B cell (primary cell): ENCODE data around the gene ARMC5. TPM values are rescaled to one million over a fixed set of nuclear protein-coding genes. Genes with fewer than 3 reads are reported as not detected.

ENCODE experiments used
- ATAC-seq: fragments of 200-7000 bp; cut with Tn5 transposase; one replicate; pipeline ENCODE4 v1.10.0; 2021; ENCODE audit warnings: low read depth, mild to moderate bottlenecking, moderate number of reproducible peaks, moderate library complexity
- CTCF ChIA-PET: fragments of 350-600 bp; sonication (Branson Sonifier 250); formaldehyde crosslinking; loops from one replicate; lab custom pipeline; 2021; ENCODE audit warnings: antibody characterized with exemption, inconsistent platforms; lab: Charles Lee
- POLR2A ChIA-PET: fragments of 350-600 bp; sonication (Branson Sonifier 250); formaldehyde crosslinking; loops from one replicate; lab custom pipeline; 2021; ENCODE audit warnings: antibody characterized with exemption; lab: Charles Lee
- DNase-seq: peaks from one replicate; pipeline ENCODE4 v3.0.0; 2013
- H2AFZ ChIP-seq: 2 replicates; pipeline ENCODE4 v1.6.1; 2012; ENCODE audit warnings: mild to moderate bottlenecking, low read depth, low read length; ENCODE audit not compliant: insufficient read depth, poor library complexity, severe bottlenecking
- H3K27ac ChIP-seq, 2 donors: 1 replicate in 1 of 2; 2 replicates in 1 of 2; pipeline ENCODE4 v1.5.1; 2012 to 2013; ENCODE audit warnings: low read length in 2 of 2, mild to moderate bottlenecking in 2 of 2, moderate library complexity in 1 of 2
- H3K27me3 ChIP-seq, 4 experiments: fragments of 200-600 bp in 1 of 4; sonication (generic) in 1 of 4; replicated peaks in 1 of 4; 1 replicate in 2 of 4; 2 replicates in 2 of 4; pipeline versions ENCODE4 v1.6.1 to v1.7.0; 2013 to 2016; ENCODE audit warnings: low read length in 3 of 4, mild to moderate bottlenecking in 2 of 4, mixed read lengths in 1 of 4, moderate library complexity in 1 of 4; ENCODE audit not compliant: insufficient read depth in 4 of 4, control insufficient read depth in 3 of 4; ENCODE audit errors: control extremely low read depth in 1 of 4
- H3K36me3 ChIP-seq, 2 experiments: replicated peaks in 1 of 2; 1 replicate in 1 of 2; 2 replicates in 1 of 2; pipeline versions ENCODE4 v1.6.1 to v1.7.1; 2013; ENCODE audit warnings: low read length in 1 of 2; ENCODE audit not compliant: insufficient read depth in 2 of 2, control insufficient read depth in 1 of 2; ENCODE audit errors: control extremely low read depth in 1 of 2, extremely low read depth in 1 of 2
- H3K4me1 ChIP-seq, 2 donors: fragments of 200-600 bp in 1 of 2; sonication (generic) in 1 of 2; 1 replicate in 1 of 2; 2 replicates in 1 of 2; pipeline versions ENCODE4 v1.5.1 to v1.6.1; 2013 to 2017; ENCODE audit warnings: low read length in 2 of 2; ENCODE audit not compliant: control insufficient read depth in 2 of 2, insufficient read depth in 2 of 2
- H3K4me2 ChIP-seq: replicated peaks from 2 replicates; pipeline ENCODE3; 2012; ENCODE audit warnings: mild to moderate bottlenecking, low read depth, low read length; ENCODE audit not compliant: poor library complexity, severe bottlenecking
- H3K4me3 ChIP-seq, 5 experiments: fragments of 200-600 bp in 1 of 5; sonication (generic) in 1 of 5; 1 replicate in 3 of 5; 2 replicates in 2 of 5; pipeline versions ENCODE4 v1.5.1 to v1.7.0; 2011 to 2016; ENCODE audit warnings: low read length in 4 of 5, mild to moderate bottlenecking in 4 of 5, low read depth in 2 of 5, control low read depth in 1 of 5, moderate library complexity in 1 of 5; ENCODE audit not compliant: insufficient read depth in 1 of 5; ENCODE audit errors: control extremely low read depth in 1 of 5, extremely low read depth in 1 of 5
- H3K79me2 ChIP-seq: fragments of 200-600 bp; sonication (generic); one replicate; pipeline ENCODE4 v1.6.0; 2016; ENCODE audit warnings: low read length; ENCODE audit not compliant: control insufficient read depth, insufficient read depth
- H3K9ac ChIP-seq: fragments of 200-600 bp; sonication (generic); 2 replicates; pipeline ENCODE4 v1.6.1; 2017; ENCODE audit warnings: mild to moderate bottlenecking, low read length, moderate library complexity
- H3K9me3 ChIP-seq, 3 donors: one replicate each; pipeline versions ENCODE4 v1.6.1 to v1.7.1; 2013; ENCODE audit warnings: low read length in 2 of 3; ENCODE audit not compliant: control insufficient read depth in 2 of 3, insufficient read depth in 1 of 3; ENCODE audit errors: control extremely low read depth in 1 of 3
- H4K20me1 ChIP-seq: 2 replicates; pipeline ENCODE4 v1.6.0; 2012; ENCODE audit warnings: mild to moderate bottlenecking, low read length; ENCODE audit not compliant: insufficient read depth, control insufficient read depth, poor library complexity, severe bottlenecking
- H3K27ac Mint-ChIP-seq: one replicate; pipeline ENCODE4 v1.8.0; 2021; ENCODE audit warnings: mixed read lengths
- H3K27me3 Mint-ChIP-seq: one replicate; pipeline ENCODE4 v1.8.0; 2021; ENCODE audit warnings: mixed read lengths
- H3K4me1 Mint-ChIP-seq: one replicate; pipeline ENCODE4 v1.8.0; 2021; ENCODE audit warnings: mixed read lengths
- H3K4me3 Mint-ChIP-seq: one replicate; pipeline ENCODE4 v1.8.0; 2021; ENCODE audit warnings: mixed read lengths
- H3K9me3 Mint-ChIP-seq: one replicate; pipeline ENCODE4 v1.8.0; 2022; ENCODE audit warnings: mixed read lengths; ENCODE audit not compliant: insufficient read depth
- EZH2 ChIP-seq: IDR thresholded peaks from 2 replicates; pipeline ENCODE4 v1.6.1; 2012; ENCODE audit warnings: borderline replicate concordance, low read depth, mild to moderate bottlenecking, moderate library complexity, low read length; ENCODE audit not compliant: insufficient read depth, poor library complexity, severe bottlenecking
- WGBS: methylation state at CpG from one replicate; pipeline ENCODE4 v1.1.5; 2013; ENCODE audit warnings: missing lambda C conversion rate; ENCODE audit not compliant: insufficient coverage; 5-methylcytosine and 5-hydroxymethylcytosine counted together
- intact Hi-C: fragments of 100-400 bp; cut with micrococcal nuclease; formaldehyde crosslinking; loops from one replicate; pipeline ENCODE4 v1.10.0; 2022
- polyA plus RNA-seq: library from polyadenylated mRNA; depleted of rRNA; stranded (reverse); fragments of >200 nt; gene quantifications from 2 replicates; pipeline ENCODE4 v1.2.3, GENCODE V29; 2012
- total RNA-seq, 2 donors: library from RNA; stranded (reverse); fragments of 120-200 nt in 1 of 2; gene quantifications; 1 replicate in 1 of 2; 2 replicates in 1 of 2; pipeline versions ENCODE4 v1.2.3 to v1.2.4, GENCODE V29; 2013 to 2022
- TF ChIP-seq, protein P1 (sequence below): fragments of 200-600 bp; IDR thresholded peaks from one replicate; pipeline ENCODE4 v1.8.0; 2022; ENCODE audit warnings: antibody characterized with exemption, mild to moderate bottlenecking

The ARMC5 gene
- total and polyA plus RNA-seq, 2 donors (not counting 1 experiment from before 2014, with no cell fraction given) = 11.7 to 15.4 TPM

DNA sequence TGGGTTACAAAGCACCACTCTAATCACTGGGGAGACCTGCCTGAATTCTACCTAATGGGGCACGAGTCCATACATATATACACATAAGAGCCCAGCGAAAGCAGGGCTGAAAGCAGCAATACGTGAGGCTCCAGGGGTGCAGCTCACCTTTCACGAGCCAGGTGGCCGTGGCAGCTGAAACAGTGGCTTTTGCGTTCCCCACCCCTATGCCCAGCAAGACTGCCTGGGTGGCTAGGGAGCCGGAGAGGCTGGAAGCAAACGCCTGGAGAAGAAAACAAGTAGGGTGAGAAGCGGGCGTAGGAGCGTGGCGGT, 48.3 kb downstream of the ARMC5 start:
- 5% methylated on average over 9 of the region's 12 CpGs for WGBS
- Mint-ChIP-seq H3K27me3 (no peaks in the 10 kb centered on the region), H3K27ac (peak overlapping the region; percentile 95), H3K9me3 (no peaks in the 10 kb centered on the region), H3K4me1 (peaks cover 43% of the 10 kb centered on the region), H3K4me3 (peak overlapping the region; percentile 92)
- Histone ChIP-seq H4K20me1 (no peaks in the 10 kb centered on the region), H3K27me3 (no peaks in the 10 kb centered on the region), H3K9me3 (no peaks in the 10 kb centered on the region), H3K4me1 (peaks cover 32 to 33% of the 10 kb centered on the region in 2 donors), H3K79me2 (peaks cover 18% of the 10 kb centered on the region), H3K27ac (peak overlapping the region; percentile 80 to 88), H3K4me3 (peak overlapping the region; percentile 36 to 95 (median 87)), H3K9ac (peak overlapping the region; percentile 84), H3K4me2 (peak overlapping the region; percentile 90), H3K36me3 (peaks cover 0 to 3% of the 10 kb centered on the region in 2 experiments), H2AFZ (peak overlapping the region; percentile 85)
- ChIA-PET POLR2A (interaction anchor here (1.0 kb wide), 2 partner anchors 9 to 48 kb away, joined by 3 to 5 read pairs; partner anchors contain the start of gene ARMC5), CTCF (interaction anchor here (1.0 to 1.4 kb wide), 2 partner anchors 47 to 328 kb away, joined by 3 to 7 read pairs; partner anchors contain the start of gene FUS)
- no peak for DNase-seq
- ATAC-seq = no peak
- intact Hi-C loops = no loop called here
- no peak for TF ChIP-seq EZH2
- TF ChIP-seq, protein P1, sequence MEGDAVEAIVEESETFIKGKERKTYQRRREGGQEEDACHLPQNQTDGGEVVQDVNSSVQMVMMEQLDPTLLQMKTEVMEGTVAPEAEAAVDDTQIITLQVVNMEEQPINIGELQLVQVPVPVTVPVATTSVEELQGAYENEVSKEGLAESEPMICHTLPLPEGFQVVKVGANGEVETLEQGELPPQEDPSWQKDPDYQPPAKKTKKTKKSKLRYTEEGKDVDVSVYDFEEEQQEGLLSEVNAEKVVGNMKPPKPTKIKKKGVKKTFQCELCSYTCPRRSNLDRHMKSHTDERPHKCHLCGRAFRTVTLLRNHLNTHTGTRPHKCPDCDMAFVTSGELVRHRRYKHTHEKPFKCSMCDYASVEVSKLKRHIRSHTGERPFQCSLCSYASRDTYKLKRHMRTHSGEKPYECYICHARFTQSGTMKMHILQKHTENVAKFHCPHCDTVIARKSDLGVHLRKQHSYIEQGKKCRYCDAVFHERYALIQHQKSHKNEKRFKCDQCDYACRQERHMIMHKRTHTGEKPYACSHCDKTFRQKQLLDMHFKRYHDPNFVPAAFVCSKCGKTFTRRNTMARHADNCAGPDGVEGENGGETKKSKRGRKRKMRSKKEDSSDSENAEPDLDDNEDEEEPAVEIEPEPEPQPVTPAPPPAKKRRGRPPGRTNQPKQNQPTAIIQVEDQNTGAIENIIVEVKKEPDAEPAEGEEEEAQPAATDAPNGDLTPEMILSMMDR = no peak

DNA sequence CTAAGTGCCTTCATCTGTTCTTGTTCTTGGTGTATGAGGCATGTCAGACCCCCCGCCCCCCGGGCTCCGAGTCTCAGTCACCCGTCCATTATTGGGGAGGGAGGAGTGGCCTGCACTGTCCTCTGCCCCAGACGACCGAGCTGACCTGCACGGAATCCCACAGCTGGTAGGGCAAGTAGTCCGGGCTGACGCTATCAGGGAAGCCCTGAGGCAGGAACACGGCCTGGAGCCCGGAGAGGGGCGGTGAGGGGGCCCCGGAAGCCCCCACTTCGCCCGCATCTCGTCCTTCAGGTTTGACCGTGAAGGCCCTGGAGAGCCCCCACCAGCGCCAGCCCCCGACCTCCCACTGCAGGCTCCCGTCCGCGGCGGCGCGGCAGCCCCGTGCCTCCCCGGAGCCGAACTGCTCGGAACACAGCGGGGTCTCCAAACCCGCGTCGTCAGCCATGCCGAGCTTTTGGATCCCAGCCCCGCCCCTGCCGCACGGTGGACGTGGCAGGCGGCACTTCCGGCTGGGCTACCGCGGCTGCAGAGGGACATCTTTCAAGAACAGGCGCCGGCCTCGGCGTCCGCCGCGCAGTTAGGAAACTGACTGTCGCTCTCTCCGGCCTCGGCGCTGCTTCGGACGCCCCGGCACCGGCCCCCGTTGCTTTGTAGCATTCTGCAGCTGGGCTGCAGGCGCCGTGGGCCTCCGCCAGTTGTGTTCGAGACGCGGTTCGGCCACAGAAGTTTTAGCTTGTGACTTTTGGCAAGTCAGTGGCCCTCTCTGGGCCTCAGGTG, 48.8 kb downstream of the ARMC5 start, which contains the start of gene RUSF1:
RUSF1 (minus strand) TSS at position 463 of the 777 bp plus-strand sequence; CDS start at position 445, 18 bp downstream.
- peaks cover 43% of the 10 kb centered on the region for H3K4me1 Mint-ChIP-seq
- Histone ChIP-seq H2AFZ (peak within 1 kb of the TSS; percentile 85), H4K20me1 (no peaks in the 10 kb centered on the region), H3K4me2 (peak within 1 kb of the TSS; percentile 90), H3K9me3 (no peaks in the 10 kb centered on the region), H3K79me2 (peaks cover 18% of the 10 kb centered on the region), H3K27ac (peak within 1 kb of the TSS; percentile 80 to 88), H3K9ac (peak within 1 kb of the TSS; percentile 84), H3K4me3 (peak within 1 kb of the TSS; percentile 36 to 95 (median 87)), H3K27me3 (no peaks in the 10 kb centered on the region), H3K4me1 (peaks cover 32 to 33% of the 10 kb centered on the region in 2 donors), H3K36me3 (peaks cover 0 to 3% of the 10 kb centered on the region in 2 experiments)
- ATAC-seq (peak; percentile 94), DNase-seq (peak; percentile 87)
- no peaks in the 10 kb centered on the region for H3K9me3 Mint-ChIP-seq
- under 1% methylated on average over 65 of the region's 65 CpGs for WGBS
- CTCF ChIA-PET = interaction anchor here (1.0 to 1.4 kb wide), 2 partner anchors 48 to 328 kb away, joined by 3 to 7 read pairs; partner anchors contain the start of gene FUS
- no peak for TF ChIP-seq EZH2
- TF ChIP-seq, protein P1 = no peak
- peak within 1 kb of the TSS; percentile 92 for H3K4me3 Mint-ChIP-seq
- peak within 1 kb of the TSS; percentile 95 for H3K27ac Mint-ChIP-seq
- intact Hi-C loops = loop anchor here (1.0 kb wide), 4 partner anchors 21 to 205 kb away; partner anchors contain the start of gene ARMC5
- no peaks in the 10 kb centered on the region for H3K27me3 Mint-ChIP-seq
- POLR2A ChIA-PET = interaction anchor here (1.0 kb wide), 3 partner anchors 9 to 48 kb away, joined by 3 to 5 read pairs (median 3); partner anchors contain the start of gene ARMC5
